ENCODE measurements around the gene SLC22A9. TPM values are rescaled to one million over a fixed set of nuclear protein-coding genes. Genes with fewer than 3 reads are reported as not detected.

The SLC22A9 gene
- total RNA-seq, 1 donor from 2014 or later: not detected

DNA sequence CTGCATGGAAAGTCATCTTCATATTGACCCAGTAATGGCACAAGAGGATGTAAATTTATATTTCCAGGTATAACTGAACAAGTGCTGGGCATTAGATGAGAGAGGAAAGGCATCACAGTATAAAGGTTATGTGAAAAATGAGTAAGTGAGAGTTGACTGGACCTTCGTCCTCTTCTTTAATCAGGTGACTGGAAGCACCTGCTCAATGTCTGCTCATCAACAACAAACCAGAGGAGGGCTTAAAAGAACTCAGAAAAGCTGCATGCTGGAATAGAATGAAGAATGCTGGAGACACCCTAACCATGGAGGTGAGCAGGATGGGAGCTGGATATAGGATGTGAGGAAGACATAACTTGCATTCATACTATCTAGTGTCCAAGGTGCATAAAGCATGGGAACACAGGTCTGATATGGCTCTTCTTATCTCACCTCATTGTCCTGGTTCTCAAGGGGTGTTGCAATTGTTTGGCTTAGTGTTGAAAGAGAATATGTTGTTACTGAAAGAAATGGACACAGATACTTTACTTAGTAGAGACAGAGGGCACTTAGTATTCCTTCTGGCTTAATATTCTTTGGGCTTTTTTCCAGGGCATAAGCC is 7.3 kb upstream of the SLC22A9 start:
- H3K27me3 Mint-ChIP-seq (ENCODE audit: low read depth): peaks cover 6% of the 10 kb centered on the region

DNA sequence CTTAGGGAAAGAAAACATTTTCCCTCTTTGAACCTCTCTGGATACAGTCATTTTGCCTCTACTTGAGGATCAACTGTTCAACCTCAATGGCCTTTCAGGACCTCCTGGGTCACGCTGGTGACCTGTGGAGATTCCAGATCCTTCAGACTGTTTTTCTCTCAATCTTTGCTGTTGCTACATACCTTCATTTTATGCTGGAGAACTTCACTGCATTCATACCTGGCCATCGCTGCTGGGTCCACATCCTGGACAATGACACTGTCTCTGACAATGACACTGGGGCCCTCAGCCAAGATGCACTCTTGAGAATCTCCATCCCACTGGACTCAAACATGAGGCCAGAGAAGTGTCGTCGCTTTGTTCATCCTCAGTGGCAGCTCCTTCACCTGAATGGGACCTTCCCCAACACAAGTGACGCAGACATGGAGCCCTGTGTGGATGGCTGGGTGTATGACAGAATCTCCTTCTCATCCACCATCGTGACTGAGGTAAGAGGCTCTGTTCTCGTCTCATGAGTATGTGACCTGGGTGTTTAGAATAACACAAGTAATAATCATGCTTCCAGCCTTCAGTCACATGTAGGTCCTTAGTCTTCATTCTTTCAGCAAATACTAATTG is 495 bp downstream of the SLC22A9 start:
- no peak overlapping the region for H3K4me3 Mint-ChIP-seq
- DNase-seq (ENCODE audit: low spot score in 2 of 2, unreplicated experiment in 2 of 2): no peak

More for the DNA sequence above, 7.3 kb upstream of the SLC22A9 start:
- TF ChIP-seq, protein P1, sequence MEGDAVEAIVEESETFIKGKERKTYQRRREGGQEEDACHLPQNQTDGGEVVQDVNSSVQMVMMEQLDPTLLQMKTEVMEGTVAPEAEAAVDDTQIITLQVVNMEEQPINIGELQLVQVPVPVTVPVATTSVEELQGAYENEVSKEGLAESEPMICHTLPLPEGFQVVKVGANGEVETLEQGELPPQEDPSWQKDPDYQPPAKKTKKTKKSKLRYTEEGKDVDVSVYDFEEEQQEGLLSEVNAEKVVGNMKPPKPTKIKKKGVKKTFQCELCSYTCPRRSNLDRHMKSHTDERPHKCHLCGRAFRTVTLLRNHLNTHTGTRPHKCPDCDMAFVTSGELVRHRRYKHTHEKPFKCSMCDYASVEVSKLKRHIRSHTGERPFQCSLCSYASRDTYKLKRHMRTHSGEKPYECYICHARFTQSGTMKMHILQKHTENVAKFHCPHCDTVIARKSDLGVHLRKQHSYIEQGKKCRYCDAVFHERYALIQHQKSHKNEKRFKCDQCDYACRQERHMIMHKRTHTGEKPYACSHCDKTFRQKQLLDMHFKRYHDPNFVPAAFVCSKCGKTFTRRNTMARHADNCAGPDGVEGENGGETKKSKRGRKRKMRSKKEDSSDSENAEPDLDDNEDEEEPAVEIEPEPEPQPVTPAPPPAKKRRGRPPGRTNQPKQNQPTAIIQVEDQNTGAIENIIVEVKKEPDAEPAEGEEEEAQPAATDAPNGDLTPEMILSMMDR (IDR thresholded peaks at IDR 0.05; ENCODE audit: unreplicated experiment): no peak
- H3K4me3 Mint-ChIP-seq: no peak overlapping the region
- H3K36me3 Mint-ChIP-seq: no peaks in the 10 kb centered on the region
- H3K27ac Mint-ChIP-seq: no peak overlapping the region
- H3K9me3 Mint-ChIP-seq: peaks cover 14% of the 10 kb centered on the region
- DNase-seq (ENCODE audit: low spot score in 2 of 2, unreplicated experiment in 2 of 2): no peak
- no peaks in the 10 kb centered on the region for H3K4me1 Mint-ChIP-seq

DNA sequence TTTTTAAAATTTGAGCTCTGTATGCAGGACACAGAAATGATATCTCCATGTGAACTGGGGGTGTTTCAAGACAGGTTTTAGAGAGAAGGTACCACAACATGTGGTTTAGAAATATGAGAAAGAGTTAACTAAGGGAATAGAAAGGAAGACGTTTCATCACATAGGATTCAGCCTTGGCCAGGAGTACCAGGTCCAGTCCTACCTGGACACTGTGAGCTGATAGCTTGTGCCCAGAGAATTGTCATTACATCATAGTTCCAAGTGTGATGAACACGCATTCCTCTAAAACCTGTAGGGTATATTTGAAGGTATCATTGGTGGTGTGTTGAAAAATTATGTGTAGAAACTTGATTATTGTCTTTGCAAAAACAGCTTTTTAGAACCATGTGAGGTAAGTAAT is 1.8 kb downstream of the SLC22A9 start:
- TF ChIP-seq, protein P1 (IDR thresholded peaks at IDR 0.05; ENCODE audit: unreplicated experiment): no peak
- peaks cover 31% of the 10 kb centered on the region for H3K27me3 Mint-ChIP-seq (ENCODE audit: low read depth)
- no peaks in the 10 kb centered on the region for H3K36me3 Mint-ChIP-seq
- H3K4me1 Mint-ChIP-seq: no peaks in the 10 kb centered on the region
- H3K4me3 Mint-ChIP-seq: no peak overlapping the region
- no peaks in the 10 kb centered on the region for H3K9me3 Mint-ChIP-seq
- no peak overlapping the region for H3K27ac Mint-ChIP-seq
- DNase-seq (ENCODE audit: low spot score in 2 of 2, unreplicated experiment in 2 of 2): no peak

More for the DNA sequence above, 495 bp downstream of the SLC22A9 start:
- Mint-ChIP-seq H3K27me3 (ENCODE audit: low read depth) (peaks cover 26% of the 10 kb centered on the region), H3K36me3 (no peaks in the 10 kb centered on the region), H3K9me3 (no peaks in the 10 kb centered on the region), H3K27ac (no peak overlapping the region), H3K4me1 (no peaks in the 10 kb centered on the region)
- TF ChIP-seq, protein P1 (IDR thresholded peaks at IDR 0.05; ENCODE audit: unreplicated experiment): no peak

DNA sequence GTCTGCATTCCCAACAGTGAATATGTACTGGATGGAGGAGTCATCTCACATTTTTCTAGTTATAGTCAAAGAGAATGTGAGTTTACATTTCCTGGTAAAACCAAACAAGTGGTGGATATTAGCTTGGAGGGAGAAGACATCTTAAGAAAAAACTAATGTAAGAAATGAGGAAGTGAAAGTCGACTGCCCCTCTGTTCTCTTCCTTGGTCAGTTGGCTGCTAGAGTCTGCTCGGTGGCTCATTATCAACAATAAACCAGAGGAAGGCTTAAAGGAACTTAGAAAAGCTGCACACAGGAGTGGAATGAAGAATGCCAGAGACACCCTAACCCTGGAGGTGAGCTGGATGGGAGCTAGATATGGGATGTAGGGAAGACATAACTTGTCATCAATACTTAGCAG is 5.8 kb downstream of the SLC22A9 start:
- no peaks in the 10 kb centered on the region for H3K36me3 Mint-ChIP-seq

DNA sequence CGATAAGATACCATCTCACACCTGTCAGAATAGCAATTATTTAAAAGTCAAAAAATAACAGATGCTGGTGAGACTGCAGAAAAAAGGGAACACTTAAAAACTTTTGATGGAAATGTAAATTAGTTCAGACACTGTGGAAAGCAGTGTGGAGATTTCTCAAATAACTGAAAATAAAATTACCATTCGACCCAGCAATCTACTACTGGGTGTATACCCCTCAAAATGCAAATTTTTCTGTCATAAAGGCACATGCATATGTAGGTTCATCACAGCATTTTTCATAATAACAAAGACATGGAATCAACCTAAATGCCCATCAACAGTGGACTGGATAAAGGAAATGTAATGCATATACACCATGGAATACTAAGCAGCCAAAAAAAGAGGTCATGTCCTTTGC is 10.5 kb downstream of the SLC22A9 start:
- H3K9me3 Mint-ChIP-seq: no peaks in the 10 kb centered on the region
- no peak for DNase-seq (ENCODE audit: low spot score in 2 of 2, unreplicated experiment in 2 of 2)
- H3K4me3 Mint-ChIP-seq: no peak overlapping the region
- H3K4me1 Mint-ChIP-seq: no peaks in the 10 kb centered on the region
- TF ChIP-seq, protein P1 (IDR thresholded peaks at IDR 0.05; ENCODE audit: unreplicated experiment): no peak
- H3K27ac Mint-ChIP-seq: no peak overlapping the region
- peaks cover 45% of the 10 kb centered on the region for H3K27me3 Mint-ChIP-seq (ENCODE audit: low read depth)
- H3K36me3 Mint-ChIP-seq: no peaks in the 10 kb centered on the region

More for the DNA sequence above, 5.8 kb downstream of the SLC22A9 start:
- DNase-seq (ENCODE audit: low spot score in 2 of 2, unreplicated experiment in 2 of 2): no peak
- H3K27ac Mint-ChIP-seq: no peak overlapping the region
- peaks cover 48% of the 10 kb centered on the region for H3K27me3 Mint-ChIP-seq (ENCODE audit: low read depth)
- H3K4me3 Mint-ChIP-seq: no peak overlapping the region
- TF ChIP-seq, protein P1 (IDR thresholded peaks at IDR 0.05; ENCODE audit: unreplicated experiment): no peak
- H3K4me1 Mint-ChIP-seq: no peaks in the 10 kb centered on the region
- H3K9me3 Mint-ChIP-seq: no peaks in the 10 kb centered on the region

All from mesothelial cell of epicardium (in vitro differentiated cells).